Measurements from ENCODE around the gene CCDC154. TPM values are rescaled to one million over a fixed set of nuclear protein-coding genes. Genes with fewer than 3 reads are reported as not detected.

Gene CCDC154
- 0.80 and 1.2 TPM in 2 replicates for total RNA-seq

DNA sequence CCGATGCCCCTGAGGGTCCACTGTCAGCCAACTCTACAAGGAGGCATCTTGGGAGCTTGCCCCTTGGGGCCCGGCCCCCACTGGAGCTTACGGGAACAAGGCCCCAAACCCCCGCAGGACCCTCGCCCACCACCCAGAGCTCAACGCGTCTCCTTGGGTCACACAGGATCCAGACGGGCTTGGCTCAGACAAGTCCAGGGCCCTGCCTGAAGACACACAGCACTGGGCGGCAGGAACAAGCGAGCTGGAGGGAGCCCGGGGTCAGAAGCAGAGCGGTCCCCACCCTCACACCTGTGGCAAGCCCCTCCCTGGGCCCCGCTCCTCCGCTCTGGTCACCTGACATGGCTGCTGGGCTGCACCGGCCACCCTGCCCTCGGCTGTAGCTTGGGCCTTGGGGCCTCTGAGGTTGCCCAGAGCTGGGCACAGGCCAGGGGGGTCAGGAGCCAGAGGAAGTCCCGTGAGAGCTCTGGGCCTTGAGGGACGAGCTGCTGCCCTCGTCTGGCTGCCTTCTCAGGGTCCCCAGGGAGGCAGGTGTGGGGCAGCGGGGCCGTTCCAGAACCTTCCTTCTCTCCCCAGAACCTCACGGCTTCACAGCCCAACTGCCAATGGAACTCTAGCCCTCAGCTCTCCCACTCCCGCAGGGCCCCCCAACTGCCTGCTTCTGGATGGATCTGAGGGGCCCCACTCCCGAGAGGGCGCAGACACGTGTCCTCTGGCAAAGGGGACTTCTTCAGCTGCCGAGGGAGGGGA is at the start of gene CCDC154:
Gene CCDC154, minus strand, starts transcription at position 577 of the 750 bp plus-strand sequence. Its CDS starts 234 bp downstream, at position 343.
- no peaks in the 10 kb centered on the region for H3K27me3 Mint-ChIP-seq (ENCODE audit: low read depth)
- H3K4me1 Mint-ChIP-seq (ENCODE audit: low read depth): no peaks in the 10 kb centered on the region
- intact Hi-C loops (cut with micrococcal nuclease): no loop called here
- DNase-seq (ENCODE audit: low spot score): no peak
- H3K36me3 Mint-ChIP-seq (ENCODE audit: low read depth): no peaks in the 10 kb centered on the region
- no peak within 1 kb of the TSS for H3K27ac Mint-ChIP-seq
- no peaks in the 10 kb centered on the region for H3K9me3 Mint-ChIP-seq
- no peak within 1 kb of the TSS for H3K4me3 Mint-ChIP-seq (ENCODE audit: low read depth)

DNA sequence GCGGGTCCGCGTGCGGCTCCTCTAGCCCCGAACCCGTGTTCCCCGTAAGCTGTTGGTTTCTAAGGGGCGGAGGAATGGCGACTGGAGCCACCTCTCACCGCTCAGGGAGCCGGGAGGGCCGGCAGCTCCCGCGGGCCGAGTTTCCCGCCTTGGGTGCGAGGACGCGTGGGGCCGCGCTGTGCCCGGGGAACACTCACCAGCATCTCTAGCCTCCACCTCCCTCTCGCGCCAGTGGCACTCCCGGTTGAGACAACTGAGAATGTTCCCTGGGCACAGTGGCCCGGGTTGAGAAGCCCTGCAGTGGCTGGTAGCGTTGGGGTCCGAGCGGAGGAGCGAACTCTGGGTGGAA is 49.4 kb upstream of the CCDC154 start:
- Mint-ChIP-seq H3K36me3 (ENCODE audit: low read depth) (peaks cover 13% of the 10 kb centered on the region), H3K27me3 (ENCODE audit: low read depth) (no peaks in the 10 kb centered on the region), H3K4me1 (ENCODE audit: low read depth) (peaks cover 10% of the 10 kb centered on the region), H3K9me3 (no peaks in the 10 kb centered on the region), H3K4me3 (ENCODE audit: low read depth) (peak overlapping the region; percentile 87), H3K27ac (peak overlapping the region; percentile 65)
- no peak for DNase-seq (ENCODE audit: low spot score)
- intact Hi-C loops (cut with micrococcal nuclease): loop anchor here (2.0 to 5.0 kb wide), 3 partner anchors 19 to 73 kb away; partner anchors contain the start of genes CLCN7 and UQCC4

- H3K9me3 Mint-ChIP-seq: no peaks in the 10 kb centered on the region
- intact Hi-C loops (cut with micrococcal nuclease): loop anchor here (2.0 to 5.0 kb wide), 3 partner anchors 18 to 72 kb away; partner anchors contain the start of genes CLCN7 and UQCC4
- H3K4me1 Mint-ChIP-seq (ENCODE audit: low read depth): peaks cover 10% of the 10 kb centered on the region
- DNase-seq (ENCODE audit: low spot score): peak; percentile 84
- H3K36me3 Mint-ChIP-seq (ENCODE audit: low read depth): peaks cover 11% of the 10 kb centered on the region
- H3K27me3 Mint-ChIP-seq (ENCODE audit: low read depth): no peaks in the 10 kb centered on the region
- peak within 1 kb of the TSS; percentile 90 for H3K4me3 Mint-ChIP-seq (ENCODE audit: low read depth)
- peak within 1 kb of the TSS; percentile 98 for H3K27ac Mint-ChIP-seq
Observed at GRCh38 chr16:1492923-1493745, 48.8 kb upstream of the CCDC154 start, which contains the start of gene TELO2. Gene TELO2 (plus strand): TSS chr16:1493360. CDS start chr16:1494282, 922 bp downstream.

GRCh38 chr16:1492082-1492922 is 47.9 kb upstream of the CCDC154 start:
- intact Hi-C loops (cut with micrococcal nuclease): loop anchor here (2.0 to 5.0 kb wide), 3 partner anchors 18 to 72 kb away; partner anchors contain the start of genes CLCN7 and UQCC4
- DNase-seq (ENCODE audit: low spot score): no peak
- H3K27ac Mint-ChIP-seq: peak overlapping the region; percentile 98
- H3K4me3 Mint-ChIP-seq (ENCODE audit: low read depth): peak overlapping the region; percentile 90
- peaks cover 10% of the 10 kb centered on the region for H3K4me1 Mint-ChIP-seq (ENCODE audit: low read depth)
- H3K36me3 Mint-ChIP-seq (ENCODE audit: low read depth): peaks cover 6% of the 10 kb centered on the region
- H3K9me3 Mint-ChIP-seq: no peaks in the 10 kb centered on the region
- H3K27me3 Mint-ChIP-seq (ENCODE audit: low read depth): no peaks in the 10 kb centered on the region

DNA sequence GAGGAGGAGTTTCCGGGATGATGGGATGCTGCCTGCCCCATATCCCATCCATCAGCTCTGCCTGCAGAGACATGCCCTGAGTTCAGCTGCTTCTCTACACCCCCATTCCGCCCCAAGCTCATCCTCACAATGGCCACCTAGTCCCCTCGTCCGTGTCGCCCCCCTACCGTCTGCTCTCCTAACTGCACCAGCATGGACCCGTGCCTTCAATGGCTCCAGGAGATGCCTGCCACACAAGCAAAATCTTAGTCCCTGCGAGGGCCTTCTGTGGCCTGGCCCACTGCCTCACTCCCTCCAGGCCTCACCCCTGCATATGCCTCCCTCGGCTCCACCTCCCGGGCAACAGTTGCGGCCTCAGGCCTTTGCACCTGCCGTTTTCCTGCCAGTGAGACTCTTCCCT is 47.0 kb upstream of the CCDC154 start:
- H3K9me3 Mint-ChIP-seq: no peaks in the 10 kb centered on the region
- peak overlapping the region; percentile 33 for H3K27ac Mint-ChIP-seq
- peaks cover 10% of the 10 kb centered on the region for H3K4me1 Mint-ChIP-seq (ENCODE audit: low read depth)
- no peak overlapping the region for H3K4me3 Mint-ChIP-seq (ENCODE audit: low read depth)
- peaks cover under 1% of the 10 kb centered on the region for H3K36me3 Mint-ChIP-seq (ENCODE audit: low read depth)
- H3K27me3 Mint-ChIP-seq (ENCODE audit: low read depth): no peaks in the 10 kb centered on the region
- intact Hi-C loops (cut with micrococcal nuclease): loop anchor here (5.0 kb wide), 1 partner anchor 51 kb away; no protein-coding TSS in a partner anchor
- DNase-seq (ENCODE audit: low spot score): no peak

DNA sequence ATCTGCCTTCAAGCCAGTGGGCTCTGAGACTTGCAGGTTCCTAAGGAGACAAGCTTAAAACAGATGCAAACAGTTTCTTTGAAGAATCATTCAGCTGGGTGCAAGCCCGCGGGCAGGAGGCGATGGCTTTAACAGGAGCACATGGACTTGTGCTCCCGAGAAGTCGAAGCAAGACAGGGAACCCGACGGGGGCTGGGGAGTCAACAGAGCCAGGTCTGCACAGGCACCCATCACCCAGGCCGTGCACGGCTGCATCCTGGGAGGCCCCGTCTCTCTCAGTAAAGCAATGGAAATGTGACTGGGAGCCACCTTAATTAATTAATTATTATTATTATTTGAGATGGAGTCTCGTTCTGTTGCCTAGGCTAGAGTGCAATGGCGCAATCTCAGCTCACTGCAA is 44.7 kb upstream of the CCDC154 start:
- intact Hi-C loops (cut with micrococcal nuclease): no loop called here
- Mint-ChIP-seq H3K4me3 (ENCODE audit: low read depth) (no peak overlapping the region), H3K4me1 (ENCODE audit: low read depth) (peaks cover 8% of the 10 kb centered on the region), H3K36me3 (ENCODE audit: low read depth) (no peaks in the 10 kb centered on the region), H3K27me3 (ENCODE audit: low read depth) (no peaks in the 10 kb centered on the region), H3K9me3 (no peaks in the 10 kb centered on the region), H3K27ac (no peak overlapping the region)
- no peak for DNase-seq (ENCODE audit: low spot score)

DNA sequence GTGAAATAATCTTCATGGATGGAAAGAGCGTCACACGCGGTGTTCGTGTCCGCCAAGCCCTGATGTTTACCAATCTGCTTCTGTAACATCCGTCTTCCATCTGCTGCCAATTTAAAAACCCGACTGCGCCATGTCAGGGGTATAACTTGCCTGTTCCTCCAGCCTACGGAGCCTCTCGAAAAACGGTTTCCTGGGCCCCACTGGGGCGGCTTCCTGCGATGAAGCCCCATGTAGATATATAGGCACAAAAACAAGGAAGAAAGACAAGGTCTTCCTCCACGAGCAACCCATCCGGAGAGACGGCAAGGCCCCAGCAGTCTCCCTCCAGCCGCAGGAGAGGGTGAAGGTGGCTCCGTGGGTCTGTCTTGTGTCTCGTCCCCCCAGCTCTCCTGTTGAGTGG is 44.3 kb upstream of the CCDC154 start, which contains the start of gene PTX4:
Gene PTX4, minus strand, starts transcription at position 326 of the 400 bp plus-strand sequence. Its CDS starts 35 bp downstream, at position 291.
- no peak for DNase-seq (ENCODE audit: low spot score)
- intact Hi-C loops (cut with micrococcal nuclease): no loop called here
- Mint-ChIP-seq H3K27ac (no peak within 1 kb of the TSS), H3K4me1 (ENCODE audit: low read depth) (peaks cover 6% of the 10 kb centered on the region), H3K27me3 (ENCODE audit: low read depth) (no peaks in the 10 kb centered on the region), H3K36me3 (ENCODE audit: low read depth) (no peaks in the 10 kb centered on the region), H3K4me3 (ENCODE audit: low read depth) (no peak within 1 kb of the TSS), H3K9me3 (no peaks in the 10 kb centered on the region)

DNA sequence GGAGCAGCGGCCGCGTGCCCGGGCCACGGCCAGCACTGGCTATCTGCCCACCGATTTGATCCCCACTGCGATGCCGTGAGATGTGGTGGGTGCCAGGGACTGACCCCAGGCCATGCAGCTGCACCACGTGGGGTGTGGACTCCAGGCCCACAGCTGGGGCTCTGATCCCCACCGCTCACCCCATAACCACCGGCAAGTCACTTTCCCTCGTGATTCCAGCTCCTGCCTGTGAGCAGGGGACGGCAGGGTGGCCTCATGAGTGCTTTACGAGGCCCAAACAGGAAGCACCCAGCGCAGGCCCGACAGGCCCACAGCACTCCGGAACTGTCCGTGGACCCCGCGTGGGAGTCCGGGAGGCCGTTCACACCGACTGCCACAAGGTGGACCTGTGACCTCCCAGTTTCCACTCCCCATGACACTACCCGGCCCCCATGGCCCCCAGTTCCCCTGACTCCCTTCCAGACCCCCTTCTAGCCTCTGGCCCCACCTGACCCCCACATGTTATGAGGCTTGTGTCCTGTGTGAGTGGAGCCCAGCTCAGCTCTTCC is 43.8 kb upstream of the CCDC154 start:
- Mint-ChIP-seq H3K4me3 (ENCODE audit: low read depth) (no peak overlapping the region), H3K9me3 (no peaks in the 10 kb centered on the region), H3K36me3 (ENCODE audit: low read depth) (no peaks in the 10 kb centered on the region), H3K4me1 (ENCODE audit: low read depth) (peaks cover 6% of the 10 kb centered on the region), H3K27me3 (ENCODE audit: low read depth) (no peaks in the 10 kb centered on the region), H3K27ac (no peak overlapping the region)
- DNase-seq (ENCODE audit: low spot score): no peak
- intact Hi-C loops (cut with micrococcal nuclease): no loop called here

- Mint-ChIP-seq H3K27me3 (ENCODE audit: low read depth) (no peaks in the 10 kb centered on the region), H3K4me1 (ENCODE audit: low read depth) (peaks cover 2% of the 10 kb centered on the region), H3K36me3 (ENCODE audit: low read depth) (no peaks in the 10 kb centered on the region), H3K27ac (no peak overlapping the region), H3K4me3 (ENCODE audit: low read depth) (no peak overlapping the region), H3K9me3 (no peaks in the 10 kb centered on the region)
- DNase-seq (ENCODE audit: low spot score): no peak
- intact Hi-C loops (cut with micrococcal nuclease): no loop called here
Observed at GRCh38 chr16:1487395-1488053, 43.2 kb upstream of the CCDC154 start.

- DNase-seq (ENCODE audit: low spot score): no peak
- Mint-ChIP-seq H3K9me3 (no peaks in the 10 kb centered on the region), H3K4me3 (ENCODE audit: low read depth) (no peak overlapping the region), H3K27ac (no peak overlapping the region), H3K36me3 (ENCODE audit: low read depth) (no peaks in the 10 kb centered on the region), H3K4me1 (ENCODE audit: low read depth) (no peaks in the 10 kb centered on the region), H3K27me3 (ENCODE audit: low read depth) (no peaks in the 10 kb centered on the region)
- intact Hi-C loops (cut with micrococcal nuclease): no loop called here
Observed at GRCh38 chr16:1486551-1487390, 42.4 kb upstream of the CCDC154 start.

DNA sequence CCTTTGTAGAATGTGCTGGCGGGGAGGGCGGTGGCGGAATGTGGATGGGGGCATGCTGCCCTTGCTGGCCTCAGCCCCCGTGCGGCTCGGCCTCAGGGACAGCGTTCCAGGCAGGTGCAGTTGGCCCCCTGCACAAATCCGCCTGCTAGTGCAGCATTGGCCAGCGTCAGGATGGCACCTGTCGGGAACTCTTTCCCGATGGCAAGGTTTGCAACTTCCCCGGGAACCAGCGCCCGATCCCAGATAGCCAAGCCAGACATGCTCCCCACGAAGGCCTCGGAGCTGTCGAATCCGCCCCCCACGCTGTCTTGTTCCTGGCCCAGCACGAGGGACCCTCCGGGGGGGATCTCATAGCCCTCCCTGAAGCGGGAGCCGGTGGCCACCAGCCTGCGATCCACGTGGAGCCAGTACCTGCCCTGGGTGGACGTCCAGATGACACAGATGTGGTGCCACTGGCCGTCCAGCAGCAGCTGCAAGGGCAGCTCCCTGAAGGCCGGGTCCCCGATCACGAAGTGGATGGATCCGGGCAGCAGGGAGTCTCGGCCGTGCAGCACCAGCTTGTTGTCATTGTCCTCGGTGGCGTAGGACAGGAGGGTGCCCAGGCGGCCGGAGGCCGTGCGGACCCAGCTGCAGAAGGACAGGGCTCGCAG is 41.6 kb upstream of the CCDC154 start:
- H3K36me3 Mint-ChIP-seq (ENCODE audit: low read depth): no peaks in the 10 kb centered on the region
- no peaks in the 10 kb centered on the region for H3K9me3 Mint-ChIP-seq
- DNase-seq (ENCODE audit: low spot score): no peak
- intact Hi-C loops (cut with micrococcal nuclease): no loop called here
- H3K27ac Mint-ChIP-seq: no peak overlapping the region
- no peaks in the 10 kb centered on the region for H3K4me1 Mint-ChIP-seq (ENCODE audit: low read depth)
- H3K4me3 Mint-ChIP-seq (ENCODE audit: low read depth): no peak overlapping the region
- H3K27me3 Mint-ChIP-seq (ENCODE audit: low read depth): no peaks in the 10 kb centered on the region
